ENCODE results near the gene HSPA8.

GRCh38 chr11:123104697-123105096, 42.8 kb upstream of the HSPA8 start:
- TF ChIP-seq CREB1 (IDR thresholded peaks at IDR 0.05; ENCODE audit: low read depth) (no peak), EGR1 (IDR thresholded peaks at IDR 0.05) (no peak), EP300 (IDR thresholded peaks at IDR 0.05; ENCODE audit: borderline replicate concordance) (no peak), REST (IDR thresholded peaks at IDR 0.05; ENCODE audit: low read depth) (no peak), TAF1 (IDR thresholded peaks at IDR 0.05; ENCODE audit: low read depth) (no peak), YY1 (IDR thresholded peaks at IDR 0.05; ENCODE audit: low read depth) (no peak), TCF12 (IDR thresholded peaks at IDR 0.05; ENCODE audit: low read depth) (no peak), TEAD4 (IDR thresholded peaks at IDR 0.05) (no peak)

All from Ishikawa (cell line).